Activated naive CD4-positive, alpha-beta T cell treated with anti-CD3 and anti-CD28 coated beads for 36 hours (primary cell): ENCODE measurements around the gene RPS6KB2. TPM values are rescaled to one million over a fixed set of nuclear protein-coding genes. Genes with fewer than 3 reads are reported as not detected.

Source experiments
- CTCF ChIA-PET: fragments of 350-600 bp; sonication (Branson Sonifier 250); formaldehyde crosslinking; loops from one replicate; lab custom pipeline; 2021; ENCODE audit warnings: antibody characterized with exemption; lab: Charles Lee
- DNase-seq: peaks from one replicate; pipeline ENCODE4 v3.0.0-alpha.2; 2020
- H3K27ac Mint-ChIP-seq: one replicate; pipeline ENCODE4 v1.8.0; 2021; ENCODE audit warnings: mild to moderate bottlenecking, mixed read lengths
- H3K27me3 Mint-ChIP-seq: one replicate; pipeline ENCODE4 v1.8.0; 2021; ENCODE audit warnings: low read depth, mixed read lengths
- H3K36me3 Mint-ChIP-seq: one replicate; pipeline ENCODE4 v1.8.0; 2021; ENCODE audit warnings: low read depth, mixed read lengths
- H3K4me1 Mint-ChIP-seq: one replicate; pipeline ENCODE4 v1.8.0; 2021; ENCODE audit warnings: low read depth, mixed read lengths
- H3K4me3 Mint-ChIP-seq: one replicate; pipeline ENCODE4 v1.8.0; 2021; ENCODE audit warnings: mild to moderate bottlenecking, moderate library complexity, mixed read lengths
- H3K9me3 Mint-ChIP-seq: one replicate; pipeline ENCODE4 v1.8.0; 2021; ENCODE audit warnings: mixed read lengths
- intact Hi-C: fragments of 100-400 bp; cut with micrococcal nuclease; formaldehyde crosslinking; loops from one replicate; pipeline ENCODE4 v1.15.1; 2023
- total RNA-seq, 2 experiments: library from RNA; stranded (reverse); gene quantifications; one replicate each; pipeline ENCODE4 v1.2.3, GENCODE V29; 2021

RPS6KB2 gene
- total RNA-seq, 2 experiments from 2014 or later = 50.7 to 51.2 TPM

GRCh38 chr11:67435727-67436458 is 7.6 kb downstream of the RPS6KB2 start:
- intact Hi-C loops = loop anchor here (1.0 kb wide), 2 partner anchors 8 to 28 kb away; partner anchors contain the start of gene RPS6KB2
- H3K4me3 Mint-ChIP-seq = peak overlapping the region; percentile 90
- no peaks in the 10 kb centered on the region for H3K27me3 Mint-ChIP-seq
- CTCF ChIA-PET = interaction anchor here (0.7 to 3.8 kb wide), 3 partner anchors 31 to 211 kb away, joined by 3 to 20 read pairs (median 3); no protein-coding TSS in a partner anchor
- H3K9me3 Mint-ChIP-seq = no peaks in the 10 kb centered on the region
- H3K4me1 Mint-ChIP-seq = peaks cover 59% of the 10 kb centered on the region
- no peak for DNase-seq
- peaks cover 48% of the 10 kb centered on the region for H3K36me3 Mint-ChIP-seq
- H3K27ac Mint-ChIP-seq = peak overlapping the region; percentile 99

- Mint-ChIP-seq H3K9me3 (no peaks in the 10 kb centered on the region), H3K36me3 (peaks cover 48% of the 10 kb centered on the region)
- intact Hi-C loops = loop anchor here (1.0 kb wide), 4 partner anchors 8 to 48 kb away; partner anchors contain the start of gene RPS6KB2
Measured at GRCh38 chr11:67436459-67437081, 8.3 kb downstream of the RPS6KB2 start.

GRCh38 chr11:67437082-67437808 is 9.0 kb downstream of the RPS6KB2 start, which contains the start of gene PTPRCAP:
Gene PTPRCAP, minus strand, starts transcription at chr11:67437682. Its CDS starts 63 bp downstream, at chr11:67437619.
- Mint-ChIP-seq H3K27me3 (no peaks in the 10 kb centered on the region), H3K9me3 (no peaks in the 10 kb centered on the region), H3K27ac (peak within 1 kb of the TSS; percentile 99), H3K4me3 (peak within 1 kb of the TSS; percentile 90), H3K4me1 (peaks cover 59% of the 10 kb centered on the region), H3K36me3 (peaks cover 43% of the 10 kb centered on the region)
- DNase-seq = peak; percentile 87
- intact Hi-C loops = loop anchor here (1.0 kb wide), 2 partner anchors 35 to 47 kb away; no protein-coding TSS in a partner anchor
- CTCF ChIA-PET = interaction anchor here (0.6 to 3.8 kb wide), 7 partner anchors 18 to 171 kb away, joined by 3 to 20 read pairs (median 7); partner anchors contain the start of genes CDK2AP2 and PPP1CA

More at GRCh38 chr11:67436459-67437081, 8.3 kb downstream of the RPS6KB2 start:
- peak overlapping the region; percentile 90 for H3K4me3 Mint-ChIP-seq
- H3K27me3 Mint-ChIP-seq = no peaks in the 10 kb centered on the region
- H3K27ac Mint-ChIP-seq = peak overlapping the region; percentile 99
- CTCF ChIA-PET = interaction anchor here (0.6 to 3.8 kb wide), 5 partner anchors 31 to 210 kb away, joined by 3 to 20 read pairs (median 3); partner anchors contain the start of gene PPP1CA
- peak; percentile 93 for DNase-seq
- peaks cover 60% of the 10 kb centered on the region for H3K4me1 Mint-ChIP-seq

- Mint-ChIP-seq H3K36me3 (peaks cover 42% of the 10 kb centered on the region), H3K9me3 (no peaks in the 10 kb centered on the region), H3K4me3 (peak overlapping the region; percentile 90), H3K27ac (peak overlapping the region; percentile 99), H3K4me1 (peaks cover 59% of the 10 kb centered on the region), H3K27me3 (no peaks in the 10 kb centered on the region)
- no peak for DNase-seq
- intact Hi-C loops = loop anchor here (1.0 to 2.0 kb wide), 5 partner anchors 9 to 47 kb away; partner anchors contain the start of gene TMEM134
- CTCF ChIA-PET = interaction anchor here (0.6 to 3.8 kb wide), 7 partner anchors 15 to 118 kb away, joined by 3 to 20 read pairs (median 7); partner anchors contain the start of genes CDK2AP2, GPR152 and PPP1CA
Measured at GRCh38 chr11:67437809-67438157, 9.5 kb downstream of the RPS6KB2 start.

GRCh38 chr11:67438158-67438902 is 10.0 kb downstream of the RPS6KB2 start:
- intact Hi-C loops = loop anchor here (1.0 to 2.0 kb wide), 3 partner anchors 8 to 30 kb away; partner anchors contain the start of gene TMEM134
- H3K27ac Mint-ChIP-seq = peak overlapping the region; percentile 99
- H3K27me3 Mint-ChIP-seq = no peaks in the 10 kb centered on the region
- DNase-seq = peak; percentile 84
- H3K4me1 Mint-ChIP-seq = peaks cover 56% of the 10 kb centered on the region
- H3K4me3 Mint-ChIP-seq = peak overlapping the region; percentile 90
- CTCF ChIA-PET = interaction anchor here (0.6 to 3.8 kb wide), 10 partner anchors 10 to 117 kb away, joined by 3 to 20 read pairs (median 5); partner anchors contain the start of genes CDK2AP2, GPR152 and PPP1CA
- H3K36me3 Mint-ChIP-seq = peaks cover 42% of the 10 kb centered on the region
- H3K9me3 Mint-ChIP-seq = no peaks in the 10 kb centered on the region

- peaks cover 56% of the 10 kb centered on the region for H3K4me1 Mint-ChIP-seq
- peak; percentile 77 for DNase-seq
- CTCF ChIA-PET = interaction anchor here (0.6 to 3.8 kb wide), 9 partner anchors 11 to 94 kb away, joined by 3 to 20 read pairs (median 5); partner anchors contain the start of genes CDK2AP2 and PPP1CA
- intact Hi-C loops = loop anchor here (1.0 to 2.0 kb wide), 4 partner anchors 19 to 67 kb away; partner anchors contain the start of gene TMEM134
- peaks cover 36% of the 10 kb centered on the region for H3K36me3 Mint-ChIP-seq
- no peaks in the 10 kb centered on the region for H3K27me3 Mint-ChIP-seq
- H3K27ac Mint-ChIP-seq = peak overlapping the region; percentile 95
- H3K9me3 Mint-ChIP-seq = no peaks in the 10 kb centered on the region
- peak overlapping the region; percentile 90 for H3K4me3 Mint-ChIP-seq
Measured at GRCh38 chr11:67439321-67440228, 11.3 kb downstream of the RPS6KB2 start.

- intact Hi-C loops = no loop called here
- H3K36me3 Mint-ChIP-seq = peaks cover 33% of the 10 kb centered on the region
- CTCF ChIA-PET = interaction anchor here (1.7 to 3.0 kb wide), 2 partner anchors 28 to 32 kb away, joined by 5 to 18 read pairs; no protein-coding TSS in a partner anchor
- DNase-seq = peak; percentile 60
- no peaks in the 10 kb centered on the region for H3K9me3 Mint-ChIP-seq
- H3K27ac Mint-ChIP-seq = peak overlapping the region; percentile 95
- H3K27me3 Mint-ChIP-seq = no peaks in the 10 kb centered on the region
- peak overlapping the region; percentile 90 for H3K4me3 Mint-ChIP-seq
- H3K4me1 Mint-ChIP-seq = peaks cover 60% of the 10 kb centered on the region
Measured at GRCh38 chr11:67440229-67441097, 12.2 kb downstream of the RPS6KB2 start.

GRCh38 chr11:67441098-67441563 is 12.8 kb downstream of the RPS6KB2 start:
- Mint-ChIP-seq H3K36me3 (peaks cover 30% of the 10 kb centered on the region), H3K27ac (peak overlapping the region; percentile 53), H3K4me1 (peaks cover 63% of the 10 kb centered on the region), H3K4me3 (no peak overlapping the region), H3K9me3 (no peaks in the 10 kb centered on the region), H3K27me3 (no peaks in the 10 kb centered on the region)
- CTCF ChIA-PET = no interaction called here
- peak; percentile 18 for DNase-seq
- intact Hi-C loops = no loop called here

- peak; percentile 15 for DNase-seq
- intact Hi-C loops = no loop called here
- Mint-ChIP-seq H3K4me3 (peak overlapping the region; percentile 60), H3K4me1 (peaks cover 65% of the 10 kb centered on the region), H3K27me3 (no peaks in the 10 kb centered on the region), H3K36me3 (peaks cover 26% of the 10 kb centered on the region), H3K27ac (peak overlapping the region; percentile 62), H3K9me3 (no peaks in the 10 kb centered on the region)
- CTCF ChIA-PET = no interaction called here
Measured at GRCh38 chr11:67441731-67442351, 13.5 kb downstream of the RPS6KB2 start.
